ENCODE measurements around the gene NLGN3. TPM values are rescaled to one million over a fixed set of nuclear protein-coding genes. Genes with fewer than 3 reads are reported as not detected.

Gene NLGN3
- polyA plus RNA-seq, 2 of the 4 experiments (the other 2 are of a cell fraction): 0.84 to 1.00 TPM

DNA sequence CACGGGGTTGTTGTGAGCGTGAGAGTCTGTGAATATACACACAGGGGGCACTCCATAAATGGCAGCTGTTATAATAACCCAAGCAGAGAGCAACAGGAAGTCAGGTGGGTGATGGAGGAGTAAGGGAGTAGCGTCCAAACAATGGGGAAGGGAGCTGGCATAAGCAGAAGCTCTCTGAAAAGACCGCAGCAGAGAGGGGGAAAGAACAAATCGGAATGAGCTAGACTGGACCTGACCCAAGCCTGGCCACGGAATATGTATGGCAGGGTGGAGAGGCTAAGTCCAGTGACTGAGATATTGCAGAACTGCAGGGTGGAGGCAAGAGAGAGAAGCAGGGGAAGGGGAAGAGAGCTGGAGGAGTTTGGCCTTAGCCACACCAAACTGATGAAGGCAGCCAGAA lies 71.8 kb downstream of the NLGN3 start:
- no peak for FAIRE-seq
- CTCF ChIA-PET: no interaction called here

DNA sequence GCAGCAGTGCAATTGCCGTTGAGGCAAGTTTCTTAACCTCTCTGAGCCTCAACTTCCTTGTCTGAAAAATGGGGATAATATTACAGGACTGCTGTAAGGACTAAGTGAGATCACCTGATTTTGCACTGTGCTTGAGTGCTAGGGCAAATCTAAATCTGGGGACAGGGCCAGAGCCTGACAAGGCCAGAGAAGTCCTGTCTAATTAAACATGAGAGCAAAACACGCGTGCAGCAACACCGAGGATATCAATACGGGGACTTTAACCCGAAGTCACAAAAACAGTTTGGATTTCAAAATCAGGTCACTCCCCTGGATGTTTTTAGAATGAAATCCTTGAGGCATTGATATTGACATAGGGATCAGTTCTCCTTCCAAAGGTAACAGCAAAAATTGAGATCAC lies 72.7 kb downstream of the NLGN3 start:
- TF ChIP-seq NPAS2 (CRISPR knock-in tag; IDR thresholded peaks at IDR 0.05; ENCODE audit: borderline replicate concordance) (no peak), SMC3 (IDR thresholded peaks at IDR 0.05) (no peak)
- TF ChIP-seq, protein P1, sequence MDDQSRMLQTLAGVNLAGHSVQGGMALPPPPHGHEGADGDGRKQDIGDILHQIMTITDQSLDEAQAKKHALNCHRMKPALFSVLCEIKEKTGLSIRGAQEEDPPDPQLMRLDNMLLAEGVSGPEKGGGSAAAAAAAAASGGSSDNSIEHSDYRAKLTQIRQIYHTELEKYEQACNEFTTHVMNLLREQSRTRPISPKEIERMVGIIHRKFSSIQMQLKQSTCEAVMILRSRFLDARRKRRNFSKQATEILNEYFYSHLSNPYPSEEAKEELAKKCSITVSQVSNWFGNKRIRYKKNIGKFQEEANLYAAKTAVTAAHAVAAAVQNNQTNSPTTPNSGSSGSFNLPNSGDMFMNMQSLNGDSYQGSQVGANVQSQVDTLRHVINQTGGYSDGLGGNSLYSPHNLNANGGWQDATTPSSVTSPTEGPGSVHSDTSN (IDR thresholded peaks at IDR 0.05): no peak
- DNase-seq (ENCODE audit: low read depth in 1 of 2, low spot score in 1 of 2) (no peak), ATAC-seq (no peak), FAIRE-seq (no peak)
- no peak overlapping the region for H3K27ac ChIP-seq
- no peak overlapping the region for H3K4me3 ChIP-seq
- WGBS (ENCODE audit: missing lambda C conversion rate): 82% methylated on average over 6 of the region's 6 CpGs
- H3K4me2 ChIP-seq: no peak overlapping the region
- no peaks in the 10 kb centered on the region for H3K4me1 ChIP-seq
- no peaks in the 10 kb centered on the region for H3K9me3 ChIP-seq
- POLR2A ChIA-PET: no interaction called here
- CTCF ChIA-PET: no interaction called here

More for the DNA sequence above, 71.8 kb downstream of the NLGN3 start:
- 71% methylated on average over 6 of the region's 6 CpGs for WGBS (ENCODE audit: missing lambda C conversion rate)
- Histone ChIP-seq H3K4me3 (no peak overlapping the region), H3K27ac (no peak overlapping the region), H3K4me1 (no peaks in the 10 kb centered on the region), H3K9me3 (no peaks in the 10 kb centered on the region), H3K4me2 (no peak overlapping the region)
- DNase-seq (ENCODE audit: low read depth in 1 of 2, low spot score in 1 of 2) (no peak), ATAC-seq (no peak)
- POLR2A ChIA-PET: no interaction called here
- TF ChIP-seq KDM5A (IDR thresholded peaks at IDR 0.05) (no peak), SREBF2 (IDR thresholded peaks at IDR 0.05) (no peak), HOXA7 (CRISPR knock-in tag; IDR thresholded peaks at IDR 0.05) (no peak), RARB (CRISPR knock-in tag; IDR thresholded peaks at IDR 0.05) (no peak), CBX8 (IDR thresholded peaks at IDR 0.05) (no peak), RCOR1 (IDR thresholded peaks at IDR 0.05; ENCODE audit: low read depth, low read length) (no peak), HDAC2 (IDR thresholded peaks at IDR 0.05) (no peak), TP53 (CRISPR knock-in tag; IDR thresholded peaks at IDR 0.05) (no peak), EP300 (IDR thresholded peaks at IDR 0.05) (no peak)
- TF ChIP-seq, protein P2, sequence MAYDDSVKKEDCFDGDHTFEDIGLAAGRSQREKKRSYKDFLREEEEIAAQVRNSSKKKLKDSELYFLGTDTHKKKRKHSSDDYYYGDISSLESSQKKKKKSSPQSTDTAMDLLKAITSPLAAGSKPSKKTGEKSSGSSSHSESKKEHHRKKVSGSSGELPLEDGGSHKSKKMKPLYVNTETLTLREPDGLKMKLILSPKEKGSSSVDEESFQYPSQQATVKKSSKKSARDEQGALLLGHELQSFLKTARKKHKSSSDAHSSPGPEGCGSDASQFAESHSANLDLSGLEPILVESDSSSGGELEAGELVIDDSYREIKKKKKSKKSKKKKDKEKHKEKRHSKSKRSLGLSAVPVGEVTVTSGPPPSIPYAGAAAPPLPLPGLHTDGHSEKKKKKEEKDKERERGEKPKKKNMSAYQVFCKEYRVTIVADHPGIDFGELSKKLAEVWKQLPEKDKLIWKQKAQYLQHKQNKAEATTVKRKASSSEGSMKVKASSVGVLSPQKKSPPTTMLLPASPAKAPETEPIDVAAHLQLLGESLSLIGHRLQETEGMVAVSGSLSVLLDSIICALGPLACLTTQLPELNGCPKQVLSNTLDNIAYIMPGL (CRISPR knock-in tag; IDR thresholded peaks at IDR 0.05; ENCODE audit: borderline replicate concordance): no peak
- TF ChIP-seq, protein P3, sequence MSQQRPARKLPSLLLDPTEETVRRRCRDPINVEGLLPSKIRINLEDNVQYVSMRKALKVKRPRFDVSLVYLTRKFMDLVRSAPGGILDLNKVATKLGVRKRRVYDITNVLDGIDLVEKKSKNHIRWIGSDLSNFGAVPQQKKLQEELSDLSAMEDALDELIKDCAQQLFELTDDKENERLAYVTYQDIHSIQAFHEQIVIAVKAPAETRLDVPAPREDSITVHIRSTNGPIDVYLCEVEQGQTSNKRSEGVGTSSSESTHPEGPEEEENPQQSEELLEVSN (IDR thresholded peaks at IDR 0.05; ENCODE audit: borderline replicate concordance, low read depth): no peak

Small RNAs within 50 kb of the gene (small RNA-seq; reads per million reads assigned to genes)
- 0 reads per million in 6 experiments for gene CXorf65

Other genes with a start within 250 kb of the NLGN3 start
- not detected in 2 replicates for gene TEX11, start 236.1 kb upstream of the NLGN3 start, polyA plus RNA-seq (2011; rRNA removed)
- not detected in 3 replicates for gene TEX11, start 236.1 kb upstream of the NLGN3 start, polyA plus RNA-seq (2017; fragmentation: RNase III; extraction: RNeasy Plus Mini Kit Qiagen cat#74134 plus additional on column Dnase treatment)
- gene SLC7A3, start 213.7 kb upstream of the NLGN3 start, polyA plus RNA-seq (2011; rRNA removed): 0.05 and 0.08 TPM in 2 replicates
- not detected in 3 replicates for gene SLC7A3, start 213.7 kb upstream of the NLGN3 start, polyA plus RNA-seq (2017; fragmentation: RNase III; extraction: RNeasy Plus Mini Kit Qiagen cat#74134 plus additional on column Dnase treatment)
- 82.4 and 84.4 TPM in 2 replicates for gene SNX12, start 76.5 kb upstream of the NLGN3 start, polyA plus RNA-seq (2011; rRNA removed)
- 71.6 to 78.5 TPM (median 78.4 TPM) in 3 replicates for gene SNX12, start 76.5 kb upstream of the NLGN3 start, polyA plus RNA-seq (2017; fragmentation: RNase III; extraction: RNeasy Plus Mini Kit Qiagen cat#74134 plus additional on column Dnase treatment)
- 1.0 and 1.6 TPM in 2 replicates for gene FOXO4, start 49.0 kb upstream of the NLGN3 start, polyA plus RNA-seq (2011; rRNA removed)
- 1.3 to 2.6 TPM (median 2.3 TPM) in 3 replicates for gene FOXO4, start 49.0 kb upstream of the NLGN3 start, polyA plus RNA-seq (2017; fragmentation: RNase III; extraction: RNeasy Plus Mini Kit Qiagen cat#74134 plus additional on column Dnase treatment)
- gene CXorf65, start 38.1 kb upstream of the NLGN3 start, polyA plus RNA-seq (2011; rRNA removed): not detected in 2 replicates
- not detected in 3 replicates for gene CXorf65, start 38.1 kb upstream of the NLGN3 start, polyA plus RNA-seq (2017; fragmentation: RNase III; extraction: RNeasy Plus Mini Kit Qiagen cat#74134 plus additional on column Dnase treatment)
- 0.09 and 0.23 TPM in 2 replicates for gene IL2RG, start 33.3 kb upstream of the NLGN3 start, polyA plus RNA-seq (2011; rRNA removed)
- 0.12 to 0.22 TPM (median 0.12 TPM) in 3 replicates for gene IL2RG, start 33.3 kb upstream of the NLGN3 start, polyA plus RNA-seq (2017; fragmentation: RNase III; extraction: RNeasy Plus Mini Kit Qiagen cat#74134 plus additional on column Dnase treatment)
- 12.6 and 35.0 TPM in 2 replicates for gene MED12, start 26.2 kb upstream of the NLGN3 start, polyA plus RNA-seq (2011; rRNA removed)
- 13.5 to 15.4 TPM (median 14.4 TPM) in 3 replicates for gene MED12, start 26.2 kb upstream of the NLGN3 start, polyA plus RNA-seq (2017; fragmentation: RNase III; extraction: RNeasy Plus Mini Kit Qiagen cat#74134 plus additional on column Dnase treatment)
- 0.39 and 0.67 TPM in 2 replicates for gene GJB1, start 78.4 kb downstream of the NLGN3 start, polyA plus RNA-seq (2011; rRNA removed)
- 0.10 to 0.15 TPM (median 0.13 TPM) in 3 replicates for gene GJB1, start 78.4 kb downstream of the NLGN3 start, polyA plus RNA-seq (2017; fragmentation: RNase III; extraction: RNeasy Plus Mini Kit Qiagen cat#74134 plus additional on column Dnase treatment)
- 18.8 and 23.2 TPM in 2 replicates for gene ZMYM3, start 109.3 kb downstream of the NLGN3 start, polyA plus RNA-seq (2011; rRNA removed)
- 16.5 to 22.0 TPM (median 19.1 TPM) in 3 replicates for gene ZMYM3, start 109.3 kb downstream of the NLGN3 start, polyA plus RNA-seq (2017; fragmentation: RNase III; extraction: RNeasy Plus Mini Kit Qiagen cat#74134 plus additional on column Dnase treatment)
- 362 and 631 TPM in 2 replicates for gene NONO, start 138.8 kb downstream of the NLGN3 start, polyA plus RNA-seq (2011; rRNA removed)
- 384 to 405 TPM (median 403 TPM) in 3 replicates for gene NONO, start 138.8 kb downstream of the NLGN3 start, polyA plus RNA-seq (2017; fragmentation: RNase III; extraction: RNeasy Plus Mini Kit Qiagen cat#74134 plus additional on column Dnase treatment)
- 3.1 and 3.6 TPM in 2 replicates for gene ITGB1BP2, start 156.9 kb downstream of the NLGN3 start, polyA plus RNA-seq (2011; rRNA removed)
- 1.4 to 2.4 TPM (median 2.0 TPM) in 3 replicates for gene ITGB1BP2, start 156.9 kb downstream of the NLGN3 start, polyA plus RNA-seq (2017; fragmentation: RNase III; extraction: RNeasy Plus Mini Kit Qiagen cat#74134 plus additional on column Dnase treatment)
- gene TAF1, start 221.5 kb downstream of the NLGN3 start, polyA plus RNA-seq (2011; rRNA removed): 29.7 and 31.3 TPM in 2 replicates
- gene TAF1, start 221.5 kb downstream of the NLGN3 start, polyA plus RNA-seq (2017; fragmentation: RNase III; extraction: RNeasy Plus Mini Kit Qiagen cat#74134 plus additional on column Dnase treatment): 20.9 to 21.2 TPM (median 21.1 TPM) in 3 replicates